PC-3 (cell line): ENCODE measurements around the gene LLGL2.

Source experiments
- EZH2phosphoT487 ChIP-seq: fragments of 300-600 bp; sonication (generic); IDR thresholded peaks from 2 replicates; pipeline ENCODE4 v1.6.1; 2018; ENCODE audit warnings: mild to moderate bottlenecking, antibody characterized with exemption, low read length, borderline replicate concordance
- TF ChIP-seq, protein P1 (sequence below): fragments of 300-600 bp; sonication (generic); conservative IDR thresholded peaks from 2 replicates; pipeline ENCODE4 v1.5.1; 2017; ENCODE audit warnings: antibody characterized with exemption, low read depth, mild to moderate bottlenecking, low read length

DNA sequence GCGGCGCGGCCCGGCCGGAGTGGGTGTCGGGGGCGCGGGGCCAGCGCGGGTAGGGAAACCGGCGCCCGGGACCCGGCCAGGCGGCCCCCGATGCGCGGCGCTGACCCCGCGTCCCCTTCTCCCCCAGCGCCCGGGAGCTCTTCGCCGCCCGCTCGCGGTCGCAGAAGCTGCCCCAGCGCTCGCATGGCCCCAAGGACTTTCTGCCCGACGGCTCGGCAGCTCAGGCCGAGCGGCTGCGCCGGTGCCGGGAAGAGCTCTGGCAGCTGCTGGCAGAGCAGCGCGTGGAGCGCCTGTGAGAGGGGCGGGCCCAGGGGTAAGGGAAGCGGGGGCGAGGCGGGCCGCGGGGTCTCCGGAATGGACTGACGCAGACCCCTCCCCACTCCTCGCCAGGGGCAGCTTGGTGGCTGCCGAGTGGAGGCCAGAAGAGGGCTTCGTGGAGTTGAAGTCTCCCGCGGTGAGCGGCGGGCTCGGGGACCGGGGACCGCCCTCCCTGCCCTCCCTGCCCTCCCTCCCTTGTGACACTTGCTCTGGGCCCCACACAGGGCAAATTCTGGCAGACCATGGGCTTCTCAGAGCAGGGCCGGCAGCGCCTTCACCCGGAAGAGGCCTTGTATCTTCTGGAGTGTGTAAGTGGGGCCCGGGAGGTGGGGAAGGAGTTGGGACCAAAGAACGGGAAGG lies 8.7 kb upstream of the LLGL2 start:
- no peak for TF ChIP-seq EZH2phosphoT487
- TF ChIP-seq, protein P1, sequence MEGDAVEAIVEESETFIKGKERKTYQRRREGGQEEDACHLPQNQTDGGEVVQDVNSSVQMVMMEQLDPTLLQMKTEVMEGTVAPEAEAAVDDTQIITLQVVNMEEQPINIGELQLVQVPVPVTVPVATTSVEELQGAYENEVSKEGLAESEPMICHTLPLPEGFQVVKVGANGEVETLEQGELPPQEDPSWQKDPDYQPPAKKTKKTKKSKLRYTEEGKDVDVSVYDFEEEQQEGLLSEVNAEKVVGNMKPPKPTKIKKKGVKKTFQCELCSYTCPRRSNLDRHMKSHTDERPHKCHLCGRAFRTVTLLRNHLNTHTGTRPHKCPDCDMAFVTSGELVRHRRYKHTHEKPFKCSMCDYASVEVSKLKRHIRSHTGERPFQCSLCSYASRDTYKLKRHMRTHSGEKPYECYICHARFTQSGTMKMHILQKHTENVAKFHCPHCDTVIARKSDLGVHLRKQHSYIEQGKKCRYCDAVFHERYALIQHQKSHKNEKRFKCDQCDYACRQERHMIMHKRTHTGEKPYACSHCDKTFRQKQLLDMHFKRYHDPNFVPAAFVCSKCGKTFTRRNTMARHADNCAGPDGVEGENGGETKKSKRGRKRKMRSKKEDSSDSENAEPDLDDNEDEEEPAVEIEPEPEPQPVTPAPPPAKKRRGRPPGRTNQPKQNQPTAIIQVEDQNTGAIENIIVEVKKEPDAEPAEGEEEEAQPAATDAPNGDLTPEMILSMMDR: no peak
